B cell (primary cell): Measurements from ENCODE around the gene CALML4. TPM values are rescaled to one million over a fixed set of nuclear protein-coding genes. Genes with fewer than 3 reads are reported as not detected.
"Not testable (repeated sequence)": the region's sequence is repeated elsewhere in the genome, so short reads cannot be mapped to it uniquely, and the experiment has no call there.

ENCODE experiments used
- ATAC-seq: fragments of 200-7000 bp; cut with Tn5 transposase; one replicate; pipeline ENCODE4 v1.10.0; 2021; ENCODE audit warnings: low read depth, mild to moderate bottlenecking, moderate number of reproducible peaks, moderate library complexity
- CTCF ChIA-PET: fragments of 350-600 bp; sonication (Branson Sonifier 250); formaldehyde crosslinking; loops from one replicate; lab custom pipeline; 2021; ENCODE audit warnings: antibody characterized with exemption, inconsistent platforms; lab: Charles Lee
- POLR2A ChIA-PET: fragments of 350-600 bp; sonication (Branson Sonifier 250); formaldehyde crosslinking; loops from one replicate; lab custom pipeline; 2021; ENCODE audit warnings: antibody characterized with exemption; lab: Charles Lee
- DNase-seq: peaks from one replicate; pipeline ENCODE4 v3.0.0; 2013
- H2AFZ ChIP-seq: 2 replicates; pipeline ENCODE4 v1.6.1; 2012; ENCODE audit warnings: mild to moderate bottlenecking, low read depth, low read length; ENCODE audit not compliant: insufficient read depth, poor library complexity, severe bottlenecking
- H3K27ac ChIP-seq, 2 donors: 1 replicate in 1 of 2; 2 replicates in 1 of 2; pipeline ENCODE4 v1.5.1; 2012 to 2013; ENCODE audit warnings: low read length in 2 of 2, mild to moderate bottlenecking in 2 of 2, moderate library complexity in 1 of 2
- H3K27me3 ChIP-seq, 4 experiments: fragments of 200-600 bp in 1 of 4; sonication (generic) in 1 of 4; replicated peaks in 1 of 4; 1 replicate in 2 of 4; 2 replicates in 2 of 4; pipeline versions ENCODE4 v1.6.1 to v1.7.0; 2013 to 2016; ENCODE audit warnings: low read length in 3 of 4, mild to moderate bottlenecking in 2 of 4, mixed read lengths in 1 of 4, moderate library complexity in 1 of 4; ENCODE audit not compliant: insufficient read depth in 4 of 4, control insufficient read depth in 3 of 4; ENCODE audit errors: control extremely low read depth in 1 of 4
- H3K36me3 ChIP-seq, 2 experiments: replicated peaks in 1 of 2; 1 replicate in 1 of 2; 2 replicates in 1 of 2; pipeline versions ENCODE4 v1.6.1 to v1.7.1; 2013; ENCODE audit warnings: low read length in 1 of 2; ENCODE audit not compliant: insufficient read depth in 2 of 2, control insufficient read depth in 1 of 2; ENCODE audit errors: control extremely low read depth in 1 of 2, extremely low read depth in 1 of 2
- H3K4me1 ChIP-seq, 2 donors: fragments of 200-600 bp in 1 of 2; sonication (generic) in 1 of 2; 1 replicate in 1 of 2; 2 replicates in 1 of 2; pipeline versions ENCODE4 v1.5.1 to v1.6.1; 2013 to 2017; ENCODE audit warnings: low read length in 2 of 2; ENCODE audit not compliant: control insufficient read depth in 2 of 2, insufficient read depth in 2 of 2
- H3K4me2 ChIP-seq: replicated peaks from 2 replicates; pipeline ENCODE3; 2012; ENCODE audit warnings: mild to moderate bottlenecking, low read depth, low read length; ENCODE audit not compliant: poor library complexity, severe bottlenecking
- H3K4me3 ChIP-seq, 5 experiments: fragments of 200-600 bp in 1 of 5; sonication (generic) in 1 of 5; 1 replicate in 3 of 5; 2 replicates in 2 of 5; pipeline versions ENCODE4 v1.5.1 to v1.7.0; 2011 to 2016; ENCODE audit warnings: low read length in 4 of 5, mild to moderate bottlenecking in 4 of 5, low read depth in 2 of 5, control low read depth in 1 of 5, moderate library complexity in 1 of 5; ENCODE audit not compliant: insufficient read depth in 1 of 5; ENCODE audit errors: control extremely low read depth in 1 of 5, extremely low read depth in 1 of 5
- H3K79me2 ChIP-seq: fragments of 200-600 bp; sonication (generic); one replicate; pipeline ENCODE4 v1.6.0; 2016; ENCODE audit warnings: low read length; ENCODE audit not compliant: control insufficient read depth, insufficient read depth
- H3K9ac ChIP-seq: fragments of 200-600 bp; sonication (generic); 2 replicates; pipeline ENCODE4 v1.6.1; 2017; ENCODE audit warnings: mild to moderate bottlenecking, low read length, moderate library complexity
- H3K9me3 ChIP-seq, 3 donors: one replicate each; pipeline versions ENCODE4 v1.6.1 to v1.7.1; 2013; ENCODE audit warnings: low read length in 2 of 3; ENCODE audit not compliant: control insufficient read depth in 2 of 3, insufficient read depth in 1 of 3; ENCODE audit errors: control extremely low read depth in 1 of 3
- H4K20me1 ChIP-seq: 2 replicates; pipeline ENCODE4 v1.6.0; 2012; ENCODE audit warnings: mild to moderate bottlenecking, low read length; ENCODE audit not compliant: insufficient read depth, control insufficient read depth, poor library complexity, severe bottlenecking
- H3K27ac Mint-ChIP-seq: one replicate; pipeline ENCODE4 v1.8.0; 2021; ENCODE audit warnings: mixed read lengths
- H3K27me3 Mint-ChIP-seq: one replicate; pipeline ENCODE4 v1.8.0; 2021; ENCODE audit warnings: mixed read lengths
- H3K4me1 Mint-ChIP-seq: one replicate; pipeline ENCODE4 v1.8.0; 2021; ENCODE audit warnings: mixed read lengths
- H3K4me3 Mint-ChIP-seq: one replicate; pipeline ENCODE4 v1.8.0; 2021; ENCODE audit warnings: mixed read lengths
- H3K9me3 Mint-ChIP-seq: one replicate; pipeline ENCODE4 v1.8.0; 2022; ENCODE audit warnings: mixed read lengths; ENCODE audit not compliant: insufficient read depth
- CTCF ChIP-seq: fragments of 200-600 bp; IDR thresholded peaks from one replicate; pipeline ENCODE4 v1.8.0; 2022; ENCODE audit warnings: antibody characterized with exemption, mild to moderate bottlenecking
- EZH2 ChIP-seq: IDR thresholded peaks from 2 replicates; pipeline ENCODE4 v1.6.1; 2012; ENCODE audit warnings: borderline replicate concordance, low read depth, mild to moderate bottlenecking, moderate library complexity, low read length; ENCODE audit not compliant: insufficient read depth, poor library complexity, severe bottlenecking
- WGBS: methylation state at CpG from one replicate; pipeline ENCODE4 v1.1.5; 2013; ENCODE audit warnings: missing lambda C conversion rate; ENCODE audit not compliant: insufficient coverage; 5-methylcytosine and 5-hydroxymethylcytosine counted together
- intact Hi-C: fragments of 100-400 bp; cut with micrococcal nuclease; formaldehyde crosslinking; loops from one replicate; pipeline ENCODE4 v1.10.0; 2022
- polyA plus RNA-seq: library from polyadenylated mRNA; depleted of rRNA; stranded (reverse); fragments of >200 nt; gene quantifications from 2 replicates; pipeline ENCODE4 v1.2.3, GENCODE V29; 2012
- total RNA-seq, 2 donors: library from RNA; stranded (reverse); fragments of 120-200 nt in 1 of 2; gene quantifications; 1 replicate in 1 of 2; 2 replicates in 1 of 2; pipeline versions ENCODE4 v1.2.3 to v1.2.4, GENCODE V29; 2013 to 2022

The CALML4 gene
- total and polyA plus RNA-seq, 2 donors (not counting 1 experiment from before 2014, with no cell fraction given), result 2.4 to 4.2 TPM

- Histone ChIP-seq H3K4me1 (peaks cover 4 to 14% of the 10 kb centered on the region in 2 donors), H3K27ac (no peak overlapping the region), H3K4me2 (no peak overlapping the region), H4K20me1 (no peaks in the 10 kb centered on the region), H3K4me3 (no peak overlapping the region), H3K27me3 (peaks cover 0 to 2% (median 0%) of the 10 kb centered on the region in 4 experiments), H3K36me3 (no peaks in the 10 kb centered on the region), H2AFZ (no peak overlapping the region), H3K9me3 (no peaks in the 10 kb centered on the region), H3K79me2 (peaks cover 15% of the 10 kb centered on the region), H3K9ac (no peak overlapping the region)
- ChIA-PET CTCF (interaction anchor here (1.2 kb wide), 1 partner anchor 18 kb away, joined by 4 read pairs; no protein-coding TSS in a partner anchor), POLR2A (no interaction called here)
- intact Hi-C loops, result no loop called here
- WGBS, result 100% methylated on average over 2 of the region's 4 CpGs
- Mint-ChIP-seq H3K9me3 (no peaks in the 10 kb centered on the region), H3K27ac (no peak overlapping the region), H3K27me3 (peaks cover 4% of the 10 kb centered on the region), H3K4me3 (no peak overlapping the region), H3K4me1 (peaks cover 12% of the 10 kb centered on the region)
- TF ChIP-seq EZH2 (no peak), CTCF (no peak)
- ATAC-seq (no peak), DNase-seq (no peak)
These were observed 29.9 kb upstream of the CALML4 start for GRCh38 chr15:68235022-68235421.

GRCh38 chr15:68234520-68234919 is 29.4 kb upstream of the CALML4 start:
- H4K20me1 ChIP-seq, ATAC-seq, H3K27ac ChIP-seq, intact Hi-C loops, DNase-seq, H3K4me3 Mint-ChIP-seq, H3K27ac Mint-ChIP-seq, H3K36me3 ChIP-seq, POLR2A ChIA-PET, H3K4me3 ChIP-seq, H3K9me3 Mint-ChIP-seq, H3K27me3 Mint-ChIP-seq, H3K4me2 ChIP-seq, H3K27me3 ChIP-seq, H3K9me3 ChIP-seq, H2AFZ ChIP-seq, H3K9ac ChIP-seq: not testable (repeated sequence)
- H3K4me1 ChIP-seq, result peaks cover 5 to 17% of the 10 kb centered on the region in 2 donors
- 98% methylated on average over 6 of the region's 9 CpGs for WGBS
- H3K4me1 Mint-ChIP-seq, result peaks cover 16% of the 10 kb centered on the region
- peaks cover 19% of the 10 kb centered on the region for H3K79me2 ChIP-seq
- CTCF ChIA-PET, result interaction anchor here (1.2 kb wide), 1 partner anchor 18 kb away, joined by 4 read pairs; no protein-coding TSS in a partner anchor
